Brain pericyte (primary cell): ENCODE results near the gene EGR2.

ENCODE experiments used
- DNase-seq: peaks from one replicate; pipeline ENCODE4 v3.0.0-alpha.2; 2012; ENCODE audit warnings: low read depth, low spot score

EGR2 gene

GRCh38 chr10:62816331-62817120 lies at the start of gene EGR2:
Gene EGR2 (minus strand): TSS chr10:62816366. CDS start chr10:62816029, 337 bp downstream.
- DNase-seq: peak; percentile 73

GRCh38 chr10:62862447-62862846 lies 46.3 kb upstream of the EGR2 start:
- no peak for DNase-seq

- no peak for DNase-seq
These were observed 45.3 kb upstream of the EGR2 start for GRCh38 chr10:62861507-62861906.

GRCh38 chr10:62860946-62861345 lies 44.8 kb upstream of the EGR2 start:
- no peak for DNase-seq

GRCh38 chr10:62858364-62858763 lies 42.2 kb upstream of the EGR2 start:
- DNase-seq: no peak

GRCh38 chr10:62856021-62856420 lies 39.9 kb upstream of the EGR2 start:
- DNase-seq: no peak

GRCh38 chr10:62853710-62854109 lies 37.5 kb upstream of the EGR2 start:
- no peak for DNase-seq

GRCh38 chr10:62852961-62853702 lies 37.0 kb upstream of the EGR2 start:
- no peak for DNase-seq

- DNase-seq: no peak
These were observed 35.3 kb upstream of the EGR2 start for GRCh38 chr10:62851442-62851841.

GRCh38 chr10:62850646-62851045 lies 34.5 kb upstream of the EGR2 start:
- no peak for DNase-seq

- no peak for DNase-seq
These were observed 31.3 kb upstream of the EGR2 start for GRCh38 chr10:62847433-62847832.

GRCh38 chr10:62844280-62845011 lies 28.3 kb upstream of the EGR2 start:
- no peak for DNase-seq

GRCh38 chr10:62843600-62843999 lies 27.4 kb upstream of the EGR2 start:
- no peak for DNase-seq

GRCh38 chr10:62842983-62843382 lies 26.8 kb upstream of the EGR2 start:
- no peak for DNase-seq

- no peak for DNase-seq
These were observed 23.4 kb upstream of the EGR2 start for GRCh38 chr10:62839590-62839989.

GRCh38 chr10:62831346-62831745 lies 15.2 kb upstream of the EGR2 start:
- DNase-seq: no peak

- no peak for DNase-seq
These were observed 14.5 kb upstream of the EGR2 start for GRCh38 chr10:62830679-62831078.

GRCh38 chr10:62829622-62830021 lies 13.5 kb upstream of the EGR2 start:
- no peak for DNase-seq

GRCh38 chr10:62826273-62826672 lies 10.1 kb upstream of the EGR2 start:
- DNase-seq: no peak

GRCh38 chr10:62820586-62820985 lies 4.4 kb upstream of the EGR2 start:
- no peak for DNase-seq

- DNase-seq: no peak
These were observed 3.2 kb upstream of the EGR2 start for GRCh38 chr10:62819141-62819920.
